Fibroblast of lung (primary cell): ENCODE results near the gene NEK8.

ENCODE experiments used
- CTCF ChIP-seq, 2 donors: IDR thresholded peaks in 1 of 2; conservative IDR thresholded peaks in 1 of 2; 1 replicate in 1 of 2; 2 replicates in 1 of 2; pipeline ENCODE4 v1.5.1; 2011 to 2012; ENCODE audit warnings: low read length in 2 of 2, control low read depth in 1 of 2, inconsistent platforms in 1 of 2, low read depth in 1 of 2, mild to moderate bottlenecking in 1 of 2
- EZH2 ChIP-seq: IDR thresholded peaks from 2 replicates; pipeline ENCODE4 v1.5.1; 2012; ENCODE audit warnings: low read length, control low read depth, mild to moderate bottlenecking; ENCODE audit errors: missing control alignments

GRCh38 chr17:28788100-28788499 is 59.5 kb downstream of the NEK8 start:
- TF ChIP-seq CTCF (conservative IDR thresholded peaks at IDR 0.05 in 1 of 2, IDR thresholded peaks at IDR 0.05 in 1 of 2; ENCODE audit: low read depth in 1 of 2, low read length in 2 of 2) (no peak), EZH2 (no peak)
